D721Med (cell line): Measurements from ENCODE around the gene POLR1A.

Source experiments
- DNase-seq: peaks from one replicate; pipeline ENCODE4 v3.0.0; 2011; ENCODE audit warnings: low spot score; ENCODE audit not compliant: insufficient read length
- FAIRE-seq: peaks from 2 replicates; lab custom pipeline; 2011; peaks lifted over from hg19 to GRCh38; lab: Jason Lieb, UNC
- TF ChIP-seq, protein P1 (sequence below): IDR thresholded peaks from 2 replicates; pipeline ENCODE4 v1.5.1; 2012; ENCODE audit warnings: mild to moderate bottlenecking, control low read depth; ENCODE audit not compliant: insufficient read depth; ENCODE audit errors: missing control alignments

POLR1A gene

DNA sequence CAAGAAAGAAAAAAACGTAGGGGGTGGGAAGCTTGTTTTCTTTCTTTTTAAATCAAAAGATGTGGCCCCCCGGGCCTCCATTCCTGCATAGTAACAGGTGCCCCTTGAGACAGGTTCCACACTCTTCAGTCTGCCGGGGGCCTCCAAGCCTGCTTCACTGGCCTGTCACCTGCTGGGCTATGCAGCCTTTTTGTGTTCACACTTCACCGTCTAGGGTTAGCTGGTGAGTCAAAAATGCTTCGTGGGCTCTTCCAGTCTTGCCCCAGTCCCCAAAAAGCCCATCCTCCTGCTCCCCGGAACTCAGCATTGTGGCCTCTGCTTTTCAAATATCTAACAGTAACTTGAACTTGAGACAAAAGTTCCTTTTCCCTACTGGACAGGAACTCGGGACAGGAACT, 67.9 kb downstream of the POLR1A start:
- TF ChIP-seq, protein P1, sequence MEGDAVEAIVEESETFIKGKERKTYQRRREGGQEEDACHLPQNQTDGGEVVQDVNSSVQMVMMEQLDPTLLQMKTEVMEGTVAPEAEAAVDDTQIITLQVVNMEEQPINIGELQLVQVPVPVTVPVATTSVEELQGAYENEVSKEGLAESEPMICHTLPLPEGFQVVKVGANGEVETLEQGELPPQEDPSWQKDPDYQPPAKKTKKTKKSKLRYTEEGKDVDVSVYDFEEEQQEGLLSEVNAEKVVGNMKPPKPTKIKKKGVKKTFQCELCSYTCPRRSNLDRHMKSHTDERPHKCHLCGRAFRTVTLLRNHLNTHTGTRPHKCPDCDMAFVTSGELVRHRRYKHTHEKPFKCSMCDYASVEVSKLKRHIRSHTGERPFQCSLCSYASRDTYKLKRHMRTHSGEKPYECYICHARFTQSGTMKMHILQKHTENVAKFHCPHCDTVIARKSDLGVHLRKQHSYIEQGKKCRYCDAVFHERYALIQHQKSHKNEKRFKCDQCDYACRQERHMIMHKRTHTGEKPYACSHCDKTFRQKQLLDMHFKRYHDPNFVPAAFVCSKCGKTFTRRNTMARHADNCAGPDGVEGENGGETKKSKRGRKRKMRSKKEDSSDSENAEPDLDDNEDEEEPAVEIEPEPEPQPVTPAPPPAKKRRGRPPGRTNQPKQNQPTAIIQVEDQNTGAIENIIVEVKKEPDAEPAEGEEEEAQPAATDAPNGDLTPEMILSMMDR: no peak
- DNase-seq: no peak
- no peak for FAIRE-seq

DNA sequence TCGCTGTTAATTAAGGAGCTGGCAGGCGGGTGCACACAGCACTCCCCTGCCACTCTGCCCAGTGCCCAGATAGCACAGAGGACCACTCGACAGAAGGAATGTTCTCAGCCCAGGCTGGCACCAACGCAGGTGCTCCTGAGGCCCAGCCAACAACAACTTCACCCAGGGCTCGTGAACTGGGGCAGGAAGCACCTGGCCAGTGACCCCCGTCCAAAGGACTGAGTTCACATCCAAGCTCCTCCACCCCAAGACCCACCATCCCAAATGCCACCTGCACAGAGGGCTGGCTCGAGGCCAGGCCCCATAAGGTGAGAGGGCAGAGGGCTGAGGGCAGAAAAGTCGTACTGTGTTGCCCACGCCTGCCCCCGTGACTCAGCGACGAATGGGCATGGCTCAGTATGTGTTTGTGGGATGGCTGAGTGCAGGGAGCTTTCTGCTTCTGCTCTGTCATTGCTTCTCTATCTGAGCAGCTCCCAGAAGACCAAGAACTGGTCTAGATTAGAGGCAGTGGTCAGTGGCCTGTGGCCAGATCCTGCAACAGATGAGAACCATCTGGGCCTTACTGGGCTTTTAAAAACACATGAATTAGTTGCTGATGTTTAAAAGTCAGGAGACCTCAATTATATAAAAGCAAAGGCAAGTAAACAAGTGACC, 68.4 kb downstream of the POLR1A start:
- TF ChIP-seq, protein P1: no peak
- FAIRE-seq (no peak), DNase-seq (no peak)

DNA sequence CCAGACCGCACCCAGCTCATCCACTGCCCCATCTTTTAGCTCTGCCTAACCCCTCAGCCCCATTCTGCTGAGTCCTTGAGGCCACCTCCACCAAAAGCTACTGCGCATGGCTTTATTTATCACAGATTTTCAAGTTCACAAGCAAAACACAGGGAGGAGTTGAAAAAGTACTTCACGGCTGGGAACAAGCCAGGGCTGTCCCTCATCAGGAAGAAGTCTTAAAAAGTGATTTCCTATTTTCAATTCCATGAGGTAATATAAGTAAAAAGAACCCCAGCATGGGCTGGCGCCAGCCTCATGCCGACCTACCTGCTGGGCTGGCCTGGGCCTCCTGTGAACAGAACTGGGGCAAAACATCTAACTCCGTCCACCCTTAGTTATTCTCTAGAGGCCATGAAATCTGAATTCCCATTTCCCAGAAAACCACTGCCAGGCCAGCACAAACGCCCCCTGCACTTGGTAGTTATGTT, 69.0 kb downstream of the POLR1A start:
- no peak for DNase-seq
- no peak for FAIRE-seq
- TF ChIP-seq, protein P1: no peak

DNA sequence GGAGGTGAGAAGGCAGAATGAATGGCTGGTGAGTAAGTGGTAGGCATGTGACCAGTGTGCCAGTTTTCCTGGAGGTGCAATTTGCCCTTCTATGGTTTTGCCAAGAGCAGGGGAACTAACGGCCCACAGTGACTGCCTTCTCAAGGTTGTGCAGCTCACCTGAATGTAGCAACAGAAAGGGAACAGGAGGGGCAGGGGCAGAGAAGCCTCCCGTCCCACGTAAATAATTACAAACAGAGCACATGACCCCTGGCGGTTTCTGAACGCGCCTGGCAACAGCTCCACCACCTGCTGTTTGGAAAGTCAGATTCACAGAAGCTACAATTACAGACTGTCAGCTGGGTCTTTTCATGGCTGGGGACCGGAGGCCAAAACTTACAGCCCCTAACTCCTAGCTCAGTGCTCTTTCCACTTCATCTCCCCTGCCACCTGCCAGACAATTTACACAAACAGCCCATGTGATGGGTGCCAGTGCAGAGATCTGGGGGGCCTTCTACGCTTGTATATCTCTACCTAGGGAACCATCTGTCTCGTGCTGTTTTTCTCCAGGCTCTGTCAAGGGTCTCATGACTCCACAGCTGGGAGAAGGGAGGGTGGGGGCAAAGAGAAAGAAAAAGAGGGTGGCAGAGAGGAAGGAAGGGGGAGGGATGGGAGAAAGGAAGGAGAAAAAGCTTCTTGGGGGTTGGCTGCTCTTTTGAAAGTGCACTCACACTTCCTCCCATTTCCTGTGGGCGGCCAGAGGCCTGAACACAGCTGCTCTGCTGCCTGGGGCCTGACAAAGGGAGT, 69.6 kb downstream of the POLR1A start:
- TF ChIP-seq, protein P1: no peak
- DNase-seq: no peak

DNA sequence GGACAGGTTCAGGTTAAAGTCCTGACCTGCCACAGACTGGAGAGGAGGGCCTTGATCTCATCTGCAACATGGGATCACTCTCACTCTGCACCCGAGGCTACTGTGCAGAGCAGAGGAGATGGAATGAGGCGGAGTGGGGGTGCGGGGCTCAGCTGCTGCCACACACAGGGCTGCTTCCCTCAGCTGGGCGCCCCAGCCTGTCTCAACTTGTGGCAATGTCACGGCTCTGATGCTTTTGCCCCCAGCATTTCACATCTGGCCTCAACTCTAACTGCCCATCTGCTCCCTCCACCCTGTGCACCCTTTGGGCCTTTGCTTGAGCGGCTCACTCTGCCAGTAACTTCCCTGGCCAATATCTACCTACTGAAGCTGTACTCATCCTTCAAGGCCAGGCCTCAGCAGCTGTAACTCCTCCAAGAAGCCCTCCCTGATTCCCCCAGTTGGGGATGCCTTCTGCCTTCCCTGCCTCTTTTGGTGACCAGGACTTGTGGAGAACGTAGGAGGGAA, 70.3 kb downstream of the POLR1A start:
- TF ChIP-seq, protein P1: no peak
- FAIRE-seq (no peak), DNase-seq (no peak)

More for the DNA sequence above, 69.6 kb downstream of the POLR1A start:
- no peak for FAIRE-seq

DNA sequence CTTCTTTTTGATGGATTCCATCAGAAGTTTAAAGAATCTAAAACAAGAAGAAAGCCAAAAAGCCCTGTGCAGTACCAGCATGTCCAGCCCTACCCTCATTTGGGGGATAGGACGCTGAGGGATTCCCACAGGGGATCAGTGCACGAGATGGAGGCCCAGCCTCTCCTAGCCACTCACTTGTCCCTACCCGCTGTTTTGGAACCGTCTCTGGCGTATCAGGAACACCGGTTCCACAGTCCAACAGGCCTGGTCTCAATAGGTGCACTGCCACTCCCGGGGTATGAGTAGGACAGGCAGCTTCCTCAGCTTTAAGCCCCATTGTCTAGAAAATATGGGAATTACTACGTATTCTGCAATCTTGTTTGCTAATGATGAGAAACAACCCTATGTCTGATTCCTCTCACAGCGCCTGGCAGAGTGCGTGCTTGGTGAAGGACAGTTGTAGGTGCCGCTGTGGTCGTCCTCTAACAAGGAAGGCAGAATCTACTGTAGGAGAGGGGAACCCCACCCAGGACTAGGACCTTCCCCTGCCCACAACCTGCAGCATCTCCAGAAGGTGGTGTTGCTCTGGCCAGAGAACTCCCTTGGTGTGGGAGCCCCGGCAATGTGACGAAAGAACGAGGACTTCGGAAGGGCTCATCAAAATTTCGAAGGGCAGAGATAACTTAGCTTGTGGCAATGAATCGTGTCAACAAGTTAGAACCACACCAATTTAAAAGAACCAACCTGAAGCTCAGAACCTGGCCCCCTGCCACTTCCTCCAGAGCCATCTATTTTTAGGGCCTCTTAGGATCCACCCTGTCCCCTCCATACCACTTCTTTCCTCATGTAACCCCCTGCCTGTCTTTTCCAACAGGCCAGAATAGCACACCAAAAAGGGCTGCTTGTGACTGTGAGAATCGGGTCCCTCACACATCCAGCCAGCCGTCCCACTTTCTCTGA, 71.7 kb downstream of the POLR1A start:
- FAIRE-seq (no peak), DNase-seq (no peak)
- TF ChIP-seq, protein P1: no peak
